GM18951 (cell line): Measurements from ENCODE around the gene FOS.

Experiments
- POLR2A ChIP-seq: IDR thresholded peaks from 4 replicates; pipeline ENCODE4 v1.6.1; 2011; ENCODE audit warnings: mild to moderate bottlenecking; ENCODE audit not compliant: insufficient read length, insufficient read depth; ENCODE audit errors: extremely low read depth
- in situ Hi-C: fragments of 300-500 bp; cut with MboI; formaldehyde crosslinking; loops from one replicate; pipeline ENCODE4 v1.12.0; 2022; ENCODE audit warnings: low sequenced_read_pairs, mixed read lengths, inconsistent platforms; ENCODE audit not compliant: unreplicated experiment

The FOS gene

GRCh38 chr14:75295491-75296345 is 17.1 kb downstream of the FOS start:
- in situ Hi-C loops: loop anchor here (5.0 to 25.0 kb wide), 2 partner anchors 168 to 383 kb away; partner anchors contain the start of genes NEK9 and RPS6KL1
- TF ChIP-seq POLR2A: no peak

GRCh38 chr14:75297411-75298040 is 18.9 kb downstream of the FOS start:
- no peak for TF ChIP-seq POLR2A
- in situ Hi-C loops: loop anchor here (5.0 to 25.0 kb wide), 2 partner anchors 170 to 385 kb away; partner anchors contain the start of genes NEK9 and RPS6KL1

- in situ Hi-C loops: loop anchor here (5.0 to 25.0 kb wide), 2 partner anchors 171 to 386 kb away; partner anchors contain the start of genes NEK9 and RPS6KL1
These were observed 19.7 kb downstream of the FOS start for GRCh38 chr14:75298187-75298965.

GRCh38 chr14:75299059-75299458 is 20.4 kb downstream of the FOS start:
- TF ChIP-seq POLR2A: no peak
- in situ Hi-C loops: loop anchor here (5.0 to 25.0 kb wide), 2 partner anchors 172 to 387 kb away; partner anchors contain the start of genes NEK9 and RPS6KL1

More at GRCh38 chr14:75298187-75298965, 19.7 kb downstream of the FOS start:
- no peak for TF ChIP-seq POLR2A

GRCh38 chr14:75299576-75299975 is 20.9 kb downstream of the FOS start:
- in situ Hi-C loops: loop anchor here (5.0 to 25.0 kb wide), 2 partner anchors 172 to 387 kb away; partner anchors contain the start of genes NEK9 and RPS6KL1
- no peak for TF ChIP-seq POLR2A

GRCh38 chr14:75301666-75302325 is 23.2 kb downstream of the FOS start:
- in situ Hi-C loops: loop anchor here (10.0 kb wide), 1 partner anchor 143 kb away; no protein-coding TSS in a partner anchor
- TF ChIP-seq POLR2A: no peak

GRCh38 chr14:75303381-75303789 is 24.8 kb downstream of the FOS start:
- in situ Hi-C loops: loop anchor here (10.0 kb wide), 1 partner anchor 141 kb away; no protein-coding TSS in a partner anchor

GRCh38 chr14:75306410-75306809 is 27.8 kb downstream of the FOS start:
- in situ Hi-C loops: loop anchor here (5.0 to 10.0 kb wide), 3 partner anchors 138 to 256 kb away; no protein-coding TSS in a partner anchor

More at GRCh38 chr14:75303381-75303789, 24.8 kb downstream of the FOS start:
- TF ChIP-seq POLR2A: no peak

- in situ Hi-C loops: loop anchor here (5.0 to 10.0 kb wide), 3 partner anchors 138 to 255 kb away; no protein-coding TSS in a partner anchor
These were observed 28.5 kb downstream of the FOS start for GRCh38 chr14:75306927-75307699.

GRCh38 chr14:75307700-75308379 is 29.2 kb downstream of the FOS start:
- no peak for TF ChIP-seq POLR2A
- in situ Hi-C loops: loop anchor here (5.0 to 10.0 kb wide), 3 partner anchors 137 to 254 kb away; no protein-coding TSS in a partner anchor

More at GRCh38 chr14:75306927-75307699, 28.5 kb downstream of the FOS start:
- TF ChIP-seq POLR2A: no peak

GRCh38 chr14:75308991-75309390 is 30.4 kb downstream of the FOS start:
- in situ Hi-C loops: loop anchor here (5.0 to 10.0 kb wide), 3 partner anchors 136 to 253 kb away; no protein-coding TSS in a partner anchor

- in situ Hi-C loops: loop anchor here (5.0 to 10.0 kb wide), 3 partner anchors 135 to 253 kb away; no protein-coding TSS in a partner anchor
These were observed 30.9 kb downstream of the FOS start for GRCh38 chr14:75309561-75309960.
